NCI-H2081 treated with DMSO at 0.1 percent for 48 hours (cell line): ENCODE measurements around the gene ZNF610.

Source experiments
- DNase-seq: peaks from one replicate; lab custom pipeline; 2025; lab: John Stamatoyannopoulos, UW

Gene ZNF610

GRCh38 chr19:52398081-52398441, 62.0 kb downstream of the ZNF610 start:
- no peak for DNase-seq

- DNase-seq = no peak
Observed at GRCh38 chr19:52410276-52410675, 74.2 kb downstream of the ZNF610 start.

- DNase-seq = no peak
Observed at GRCh38 chr19:52415711-52416110, 79.7 kb downstream of the ZNF610 start.
